Aorta (tissue), 5 donors: ENCODE results near the gene VPS36. TPM values are rescaled to one million over a fixed set of nuclear protein-coding genes. Genes with fewer than 3 reads are reported as not detected.
A peak's percentile ranks its signal among the peaks of the same experiment; 100 is the strongest.

Experiments
- ATAC-seq: fragments of 200-7000 bp; cut with Tn5 transposase; one replicate; pipeline ENCODE4 v1.9.1; 2022; ENCODE audit warnings: moderate library complexity; ENCODE audit not compliant: low FRiP score
- DNase-seq, 2 donors: peaks; one replicate each; pipeline ENCODE4 v3.0.0-alpha.2; 2020
- H3K27ac ChIP-seq, 2 donors: one replicate each; pipeline ENCODE4 v1.5.1; 2013; ENCODE audit warnings: low read length in 2 of 2, mild to moderate bottlenecking in 2 of 2, moderate library complexity in 2 of 2, control low read depth in 1 of 2, inconsistent platforms in 1 of 2, low read depth in 1 of 2
- H3K27me3 ChIP-seq, 2 donors: one replicate each; pipeline ENCODE4 v1.6.1; 2013; ENCODE audit warnings: control low read depth in 1 of 2, low read length in 1 of 2, mild to moderate bottlenecking in 1 of 2, moderate library complexity in 1 of 2; ENCODE audit not compliant: insufficient read depth in 2 of 2, control insufficient read depth in 1 of 2
- H3K36me3 ChIP-seq, 2 donors: one replicate each; pipeline ENCODE4 v1.6.1; 2013; ENCODE audit warnings: control low read depth in 1 of 2, low read length in 1 of 2, mild to moderate bottlenecking in 1 of 2; ENCODE audit not compliant: insufficient read depth in 2 of 2, control insufficient read depth in 1 of 2
- H3K4me1 ChIP-seq, 2 donors: one replicate each; pipeline ENCODE4 v1.6.1; 2013; ENCODE audit warnings: low read length in 2 of 2, control low read depth in 1 of 2, mild to moderate bottlenecking in 1 of 2, moderate library complexity in 1 of 2; ENCODE audit not compliant: insufficient read depth in 2 of 2, control insufficient read depth in 1 of 2
- H3K4me3 ChIP-seq, 2 donors: one replicate each; pipeline ENCODE4 v1.5.1; 2013; ENCODE audit warnings: low read length in 2 of 2, control low read depth in 1 of 2, mild to moderate bottlenecking in 1 of 2
- H3K9me3 ChIP-seq: one replicate; pipeline ENCODE4 v1.6.1; 2013; ENCODE audit warnings: mild to moderate bottlenecking, low read length; ENCODE audit not compliant: control insufficient read depth
- WGBS, 2 donors: extraction: QIAGEN DNeasy Blood & Tissue Kit; methylation state at CpG; one replicate each; pipeline ENCODE4 v1.1.7; 2013; 5-methylcytosine and 5-hydroxymethylcytosine counted together
- intact Hi-C, 2 donors: fragments of 100-400 bp; cut with DNase I; formaldehyde crosslinking; loops; one replicate each; pipeline versions ENCODE4 v1.14.2 to v1.15.0; 2022
- polyA plus RNA-seq, 2 donors: library from polyadenylated mRNA; stranded (reverse); fragments of 200-250 nt; gene quantifications; one replicate each; pipeline ENCODE4 v1.2.3, GENCODE V29; 2013
- total RNA-seq, 2 donors: library from RNA; stranded (reverse); fragmentation: NEBNext Ultra II Directional; extraction: Animal tissue kit (Norgen Biotek cat#: 25700); gene quantifications; one replicate each; pipeline ENCODE4 v1.2.1, GENCODE V29; 2021
- donor health status: healthy with polysubstance abuse.
- donor health status: Bipolar disorder and iron deficiency.
- donor health status: DM: no; HTN: no; CAD: no.
- donor health status: DM: no; HTN: no; CAD: no.
- donor health status: DM: yes; HTN: yes; CAD: no.

Gene VPS36
- total and polyA plus RNA-seq, 4 donors = 20.4 to 54.3 (median 34.0) TPM

DNA sequence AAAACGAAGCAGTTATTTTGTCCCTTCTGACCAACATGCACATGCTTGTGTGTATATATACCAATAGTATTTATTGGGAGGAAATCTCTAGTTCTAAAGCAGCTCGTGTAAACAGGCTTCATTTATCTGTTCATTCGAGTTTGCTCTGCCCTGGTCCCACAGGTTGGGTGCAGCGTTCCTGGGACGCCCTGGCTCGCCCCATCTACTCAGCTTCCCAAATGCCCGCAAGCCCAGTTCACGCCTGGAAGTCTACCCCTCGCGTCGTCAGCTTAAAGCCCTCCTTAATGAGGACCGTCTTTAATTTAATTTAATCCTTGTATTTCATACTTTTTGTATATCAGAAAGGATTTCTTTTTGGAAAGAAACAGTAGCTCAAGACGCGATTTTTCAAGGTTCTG, 45.1 kb downstream of the VPS36 start:
- Histone ChIP-seq H3K4me3 (peak overlapping the region in 1 of 2 donors; percentile 46), H3K36me3 (no peaks in the 10 kb centered on the region), H3K9me3 (no peaks in the 10 kb centered on the region), H3K27me3 (no peaks in the 10 kb centered on the region), H3K4me1 (no peaks in the 10 kb centered on the region), H3K27ac (no peak overlapping the region)
- no peak for ATAC-seq
- no peak for DNase-seq
- intact Hi-C loops = no loop called here
- 12 to 13% methylated on average over 14 of the region's 14 CpGs for WGBS, 2 donors

DNA sequence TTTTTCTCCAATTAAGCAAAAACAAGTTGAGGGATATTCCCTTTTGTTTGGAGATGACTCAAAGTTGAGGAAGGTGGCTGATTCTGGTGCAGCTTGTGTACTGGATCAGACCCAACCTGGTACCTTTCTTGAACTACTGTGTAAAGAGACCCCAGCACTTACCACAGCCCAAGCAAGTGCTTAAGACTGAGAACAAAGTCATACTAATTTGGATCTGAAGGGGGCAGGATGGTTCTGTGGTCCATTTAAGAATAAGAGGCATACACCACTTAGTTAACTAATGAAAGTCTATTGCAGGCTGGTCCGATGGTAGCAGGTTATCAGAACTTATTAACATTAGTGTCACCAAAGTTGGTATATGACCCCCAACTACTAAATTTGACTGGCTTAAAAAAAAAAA, 50.7 kb downstream of the VPS36 start:
- H3K4me1 ChIP-seq = no peaks in the 10 kb centered on the region
- ATAC-seq (no peak), DNase-seq (no peak)
- H3K27me3 ChIP-seq = no peaks in the 10 kb centered on the region
- no peak overlapping the region for H3K27ac ChIP-seq
- no peaks in the 10 kb centered on the region for H3K9me3 ChIP-seq
- intact Hi-C loops = no loop called here
- no peak overlapping the region for H3K4me3 ChIP-seq
- H3K36me3 ChIP-seq = no peaks in the 10 kb centered on the region
- WGBS, 2 donors = 72 to 83% methylated on average over 1 of the region's 1 CpG

DNA sequence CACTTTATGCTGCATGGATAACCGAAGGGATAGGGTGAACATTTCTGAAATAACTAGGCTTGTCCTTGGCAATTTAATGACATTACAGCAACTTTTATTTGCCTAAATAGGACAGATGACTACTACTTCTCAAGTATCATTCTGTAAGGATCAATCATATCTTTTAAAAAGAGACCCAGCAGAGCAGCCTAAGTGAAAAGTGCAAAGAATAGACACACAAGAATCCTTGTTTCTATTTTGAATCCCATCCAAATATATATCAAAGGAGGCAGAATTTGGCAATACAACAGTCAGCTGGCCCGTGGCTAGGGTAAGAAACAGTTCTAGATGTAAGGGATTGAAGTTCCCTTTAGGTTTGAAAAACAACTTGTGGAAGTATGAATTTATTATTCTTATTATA, 51.4 kb downstream of the VPS36 start:
- Histone ChIP-seq H3K36me3 (no peaks in the 10 kb centered on the region), H3K9me3 (no peaks in the 10 kb centered on the region), H3K4me1 (no peaks in the 10 kb centered on the region), H3K27ac (no peak overlapping the region), H3K4me3 (no peak overlapping the region), H3K27me3 (no peaks in the 10 kb centered on the region)
- intact Hi-C loops = no loop called here
- no peak for ATAC-seq
- no peak for DNase-seq
- WGBS, 2 donors = 51 to 54% methylated on average over 2 of the region's 2 CpGs

DNA sequence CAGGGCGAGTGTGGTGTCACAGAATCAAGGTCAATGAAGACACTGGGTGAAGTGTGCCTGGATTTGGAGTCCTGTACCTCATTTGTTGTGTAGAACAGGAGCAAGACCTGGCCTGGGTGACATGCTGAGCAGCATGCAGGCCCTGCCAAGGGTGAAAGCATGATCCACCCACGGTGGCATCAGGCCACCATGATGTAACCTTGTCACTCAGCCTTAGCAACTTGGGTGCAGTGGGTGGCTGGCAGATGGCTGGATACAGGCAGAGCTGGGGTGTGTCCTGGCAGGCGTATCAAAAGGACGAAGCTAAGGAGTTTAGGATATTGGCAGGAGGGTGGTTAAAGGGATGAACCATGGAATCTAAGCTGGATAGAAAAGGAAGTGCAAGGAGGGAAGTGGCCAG, 54.7 kb downstream of the VPS36 start:
- intact Hi-C loops = no loop called here
- no peaks in the 10 kb centered on the region for H3K36me3 ChIP-seq
- no peaks in the 10 kb centered on the region for H3K9me3 ChIP-seq
- H3K4me3 ChIP-seq = no peak overlapping the region
- ATAC-seq (no peak), DNase-seq (no peak)
- no peaks in the 10 kb centered on the region for H3K4me1 ChIP-seq
- H3K27ac ChIP-seq = no peak overlapping the region
- no peaks in the 10 kb centered on the region for H3K27me3 ChIP-seq
- 84 to 90% methylated on average over 4 of the region's 4 CpGs for WGBS, 2 donors

DNA sequence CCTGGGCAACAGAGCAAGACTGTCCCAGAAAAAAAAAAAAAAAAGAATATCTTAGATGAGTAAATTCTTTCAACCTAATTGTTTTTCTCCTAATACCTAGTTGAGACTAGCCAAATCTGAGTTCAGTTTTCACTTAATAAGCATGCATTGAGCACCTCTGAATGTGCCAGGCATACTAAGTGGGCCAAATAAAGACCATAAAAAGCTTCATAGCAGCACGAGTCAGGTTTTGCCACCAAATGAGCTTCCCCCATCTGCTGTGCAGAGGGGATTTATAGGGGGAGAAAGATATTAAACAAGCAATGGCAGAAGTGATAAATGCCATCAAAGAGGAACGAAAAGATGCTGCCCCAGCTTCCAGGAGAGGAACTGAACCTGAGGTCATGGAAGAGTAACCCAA, 55.8 kb downstream of the VPS36 start:
- Histone ChIP-seq H3K27me3 (no peaks in the 10 kb centered on the region), H3K4me1 (no peaks in the 10 kb centered on the region)
- intact Hi-C loops = no loop called here

DNA sequence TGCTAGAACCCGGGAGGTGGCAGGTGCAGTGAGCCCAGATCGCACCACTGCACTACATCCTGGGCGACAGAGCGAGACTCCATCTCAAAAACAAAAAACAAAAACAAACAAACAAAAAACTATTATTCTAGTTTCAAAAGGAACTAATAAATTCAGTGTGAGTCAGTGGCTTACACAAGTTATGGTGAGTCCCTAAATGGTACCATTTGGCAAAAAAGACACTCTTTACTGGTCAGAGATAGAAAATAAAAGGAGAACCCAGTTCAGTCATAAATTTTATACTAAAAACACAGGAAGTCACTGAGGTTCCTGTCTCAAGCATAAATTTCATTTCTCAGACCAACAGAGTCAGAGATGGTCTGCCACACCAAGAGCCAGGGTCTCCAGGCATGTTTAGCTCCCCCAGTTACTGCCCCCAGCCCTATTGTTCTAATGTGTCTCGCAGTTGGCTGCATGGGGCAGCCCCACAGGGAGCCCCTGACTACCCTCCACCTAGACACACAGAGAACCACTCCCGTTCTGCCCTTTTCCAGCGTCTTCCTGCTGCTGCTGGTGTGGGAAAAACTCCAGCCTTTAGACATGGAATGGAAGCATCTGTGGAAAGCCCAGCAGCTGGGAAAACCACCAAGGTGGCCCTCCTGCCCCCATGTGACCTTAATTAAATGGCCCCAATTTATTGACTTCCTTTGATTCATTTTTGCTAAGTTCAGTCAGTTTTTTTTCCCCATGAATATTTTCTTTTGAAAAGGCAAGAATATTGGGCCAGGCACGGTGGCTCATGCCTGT, 56.7 kb downstream of the VPS36 start:
- intact Hi-C loops = no loop called here
- Histone ChIP-seq H3K9me3 (no peaks in the 10 kb centered on the region), H3K27me3 (no peaks in the 10 kb centered on the region), H3K27ac (no peak overlapping the region), H3K36me3 (no peaks in the 10 kb centered on the region), H3K4me1 (no peaks in the 10 kb centered on the region), H3K4me3 (no peak overlapping the region)
- 83 to 85% methylated on average over 8 of the region's 8 CpGs for WGBS, 2 donors
- ATAC-seq = no peak
- DNase-seq = no peak

More for the DNA sequence above, 55.8 kb downstream of the VPS36 start:
- Histone ChIP-seq H3K27ac (no peak overlapping the region), H3K36me3 (no peaks in the 10 kb centered on the region), H3K9me3 (no peaks in the 10 kb centered on the region), H3K4me3 (no peak overlapping the region)
- WGBS, 2 donors = 78 to 79% methylated on average over 2 of the region's 2 CpGs
- no peak for DNase-seq
- ATAC-seq = no peak

DNA sequence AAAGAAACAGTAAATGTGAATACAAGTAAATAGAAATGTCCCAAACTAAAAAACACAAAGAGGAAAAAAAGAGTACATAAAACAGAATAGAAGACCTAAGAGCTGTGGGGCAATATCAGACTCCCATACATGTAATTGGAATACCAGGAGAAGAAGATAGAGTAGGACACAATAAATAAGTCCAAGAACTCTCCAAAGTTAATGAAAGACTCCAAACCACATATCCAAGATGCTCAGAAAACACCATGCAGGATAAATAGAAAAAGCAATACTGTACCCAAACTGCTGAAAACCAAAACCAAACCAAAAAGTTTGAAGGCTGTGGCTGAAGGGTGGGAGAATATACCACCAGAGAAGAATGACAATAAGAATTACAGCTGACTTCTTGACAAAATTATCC, 62.7 kb downstream of the VPS36 start:
- no peaks in the 10 kb centered on the region for H3K27me3 ChIP-seq
- H3K27ac ChIP-seq = no peak overlapping the region
- H3K4me3 ChIP-seq = no peak overlapping the region
- no peaks in the 10 kb centered on the region for H3K9me3 ChIP-seq
- no peak for DNase-seq
- no peaks in the 10 kb centered on the region for H3K4me1 ChIP-seq
- intact Hi-C loops = no loop called here
- H3K36me3 ChIP-seq = no peaks in the 10 kb centered on the region
- ATAC-seq = no peak

DNA sequence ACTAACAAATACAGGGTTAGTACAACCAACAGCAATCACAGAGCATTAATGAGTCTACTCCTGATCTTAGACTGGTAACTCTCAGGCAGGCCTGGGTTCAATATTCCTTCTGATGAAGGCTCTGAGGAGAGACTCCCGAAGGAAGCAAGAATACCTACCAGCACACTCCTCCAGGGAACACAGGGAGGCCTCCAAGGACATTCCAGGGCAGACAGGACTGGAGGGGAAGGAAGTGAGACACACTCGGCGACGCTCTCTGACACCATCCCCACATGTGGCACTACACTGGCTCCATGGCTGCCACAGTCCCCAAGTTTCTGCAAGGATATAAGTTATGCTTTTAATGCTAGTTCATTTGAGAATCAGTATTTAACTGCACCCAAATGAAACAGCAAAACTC, 64.6 kb downstream of the VPS36 start:
- no peak overlapping the region for H3K27ac ChIP-seq
- 76 to 84% methylated on average over 4 of the region's 4 CpGs for WGBS, 2 donors
- no peak overlapping the region for H3K4me3 ChIP-seq
- H3K27me3 ChIP-seq = no peaks in the 10 kb centered on the region
- no peaks in the 10 kb centered on the region for H3K36me3 ChIP-seq
- H3K4me1 ChIP-seq = no peaks in the 10 kb centered on the region
- intact Hi-C loops = no loop called here
- no peak for DNase-seq
- no peak for ATAC-seq
- H3K9me3 ChIP-seq = no peaks in the 10 kb centered on the region

DNA sequence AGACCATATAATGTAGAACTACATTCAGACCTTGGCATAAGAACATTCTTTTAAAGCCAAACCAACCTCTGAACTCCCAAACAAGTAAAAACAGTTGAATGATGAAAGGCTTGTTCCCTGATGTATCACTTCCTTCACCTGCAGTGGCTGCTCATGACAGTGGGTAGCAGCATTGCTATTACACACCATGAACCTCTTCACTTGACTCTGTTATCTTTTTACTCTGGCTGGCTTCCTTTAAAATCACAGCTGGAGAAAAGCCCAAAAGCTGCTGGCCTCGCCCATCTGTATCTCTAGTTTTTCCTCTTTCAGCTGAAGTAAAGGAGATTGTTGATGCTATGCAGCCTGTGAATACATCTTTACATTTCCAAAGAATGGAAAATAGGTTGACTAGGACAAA, 67.1 kb downstream of the VPS36 start:
- Histone ChIP-seq H3K9me3 (no peaks in the 10 kb centered on the region), H3K36me3 (no peaks in the 10 kb centered on the region), H3K27me3 (no peaks in the 10 kb centered on the region), H3K4me3 (no peak overlapping the region), H3K4me1 (no peaks in the 10 kb centered on the region), H3K27ac (no peak overlapping the region)
- WGBS, 2 donors = 70 to 77% methylated on average over 1 of the region's 1 CpG
- ATAC-seq (no peak), DNase-seq (no peak)
- intact Hi-C loops = no loop called here
